HepG2 (cell line): ENCODE data around the gene PYCR2. TPM values are rescaled to one million over a fixed set of nuclear protein-coding genes. Genes with fewer than 3 reads are reported as not detected.

Experiments
- FOXA1 ChIP-seq, 2 experiments: fragments of 450-650 bp in 1 of 2; sonication (generic) in 1 of 2; formaldehyde crosslinking in 1 of 2; IDR thresholded peaks; 2 replicates each; pipeline versions ENCODE4 v1.4.0 to v1.6.1; 2016 to 2020; ENCODE audit warnings: missing genetic modification reagents in 1 of 2
- FOXK1 ChIP-seq: sonication (generic); formaldehyde crosslinking; IDR thresholded peaks from 2 replicates; pipeline ENCODE4 v1.4.0; 2020; ENCODE audit warnings: low read depth, missing genetic modification reagents, borderline replicate concordance
- HOXA7 ChIP-seq: sonication (generic); formaldehyde crosslinking; IDR thresholded peaks from 2 replicates; pipeline ENCODE4 v1.8.1; 2022; ENCODE audit warnings: mild to moderate bottlenecking, missing genetic modification reagents, moderate library complexity
- MBNL3 ChIP-seq: fragments of 250-450 bp; sonication (Bioruptor Pico); conservative IDR thresholded peaks from 2 replicates; pipeline ENCODE4 v1.8.0; 2022; ENCODE audit warnings: mild to moderate bottlenecking, inconsistent platforms
- MED8 ChIP-seq: sonication (generic); formaldehyde crosslinking; IDR thresholded peaks from 2 replicates; pipeline ENCODE4 v1.8.1; 2023; ENCODE audit warnings: mild to moderate bottlenecking, missing genetic modification reagents; ENCODE audit not compliant: insufficient replicate concordance
- MEIS2 ChIP-seq: sonication (generic); formaldehyde crosslinking; IDR thresholded peaks from 2 replicates; pipeline ENCODE4 v1.9.0; 2021; ENCODE audit warnings: mild to moderate bottlenecking, missing genetic modification reagents
- NR2C2 ChIP-seq: sonication (generic); formaldehyde crosslinking; IDR thresholded peaks from 2 replicates; pipeline ENCODE4 v1.4.0; 2020; ENCODE audit warnings: missing genetic modification reagents, mild to moderate bottlenecking, moderate library complexity, borderline replicate concordance
- SIN3B ChIP-seq: fragments of 150-350 bp; IDR thresholded peaks from 2 replicates; pipeline ENCODE4 v1.6.1; 2014; ENCODE audit warnings: low read length
- TARDBP ChIP-seq: sonication (generic); formaldehyde crosslinking; IDR thresholded peaks from 2 replicates; pipeline ENCODE4 v1.8.0; 2022; ENCODE audit warnings: mild to moderate bottlenecking, missing genetic modification reagents
- ZBTB8A ChIP-seq: sonication (generic); formaldehyde crosslinking; IDR thresholded peaks from 2 replicates; pipeline ENCODE4 v1.4.0; 2020; ENCODE audit warnings: mild to moderate bottlenecking, low read depth, missing genetic modification reagents, borderline replicate concordance
- ZNF136 ChIP-seq: sonication (generic); formaldehyde crosslinking; IDR thresholded peaks from 2 replicates; pipeline ENCODE4 v1.8.1; 2022; ENCODE audit warnings: low read depth, mild to moderate bottlenecking, moderate library complexity, missing genetic modification reagents
- ZNF34 ChIP-seq: sonication (generic); formaldehyde crosslinking; IDR thresholded peaks from 2 replicates; pipeline ENCODE4 v1.4.0; 2020; ENCODE audit warnings: mild to moderate bottlenecking, missing genetic modification reagents, borderline replicate concordance
- ZNF354B ChIP-seq: sonication (generic); formaldehyde crosslinking; IDR thresholded peaks from 2 replicates; pipeline ENCODE4 v1.8.0; 2022; ENCODE audit warnings: mild to moderate bottlenecking, missing genetic modification reagents
- ZNF782 ChIP-seq: sonication (generic); formaldehyde crosslinking; IDR thresholded peaks from 2 replicates; pipeline ENCODE4 v1.4.0; 2020; ENCODE audit warnings: missing genetic modification reagents, mild to moderate bottlenecking, borderline replicate concordance
- polyA plus RNA-seq, 8 experiments: library from polyadenylated mRNA; depleted of rRNA in 3 of 8; stranded (reverse) in 7 of 8; unstranded in 1 of 8; fragments of >200 nt; fragmentation: Illumina TruSeq in 4 of 8; extraction: Trizol in 4 of 8; gene quantifications; 2 replicates each; pipeline versions ENCODE4 v1.2.1 to v1.2.3, GENCODE V29; 2011 to 2016; ENCODE audit warnings: low read depth in 4 of 8, missing spikeins in 1 of 8, mixed read lengths in 1 of 8; ENCODE audit not compliant: insufficient read depth in 1 of 8
- total RNA-seq, 5 experiments: library from RNA; depleted of rRNA; stranded (reverse); fragments of >200 nt; fragmentation: Illumina TruSeq; extraction: Trizol; gene quantifications; 2 replicates each; pipeline ENCODE4 v1.2.3, GENCODE V29; 2016; ENCODE audit warnings: low read depth in 1 of 5
- TF ChIP-seq, protein P1 (sequence below): sonication (generic); formaldehyde crosslinking; IDR thresholded peaks from 2 replicates; pipeline ENCODE4 v1.5.1; 2020; ENCODE audit warnings: missing genetic modification reagents, mild to moderate bottlenecking, borderline replicate concordance
- TF ChIP-seq, protein P2 (sequence below): sonication (generic); formaldehyde crosslinking; IDR thresholded peaks from 2 replicates; pipeline ENCODE4; 2020; ENCODE audit warnings: missing genetic modification reagents, mild to moderate bottlenecking, borderline replicate concordance
- TF ChIP-seq, protein P3 (sequence below): sonication (generic); formaldehyde crosslinking; IDR thresholded peaks from 2 replicates; pipeline ENCODE4 v1.4.0; 2020; ENCODE audit warnings: mild to moderate bottlenecking, missing genetic modification reagents
- TF ChIP-seq, protein P4 (sequence below): sonication (generic); formaldehyde crosslinking; IDR thresholded peaks from 2 replicates; pipeline ENCODE4 v1.4.0; 2020; ENCODE audit warnings: missing genetic modification reagents, mild to moderate bottlenecking, borderline replicate concordance

Gene PYCR2
- total and polyA plus RNA-seq, 2 of the 13 experiments (the other 11 are each of a cell fraction or from before 2014, with no cell fraction given), result 47.2 to 47.8 TPM

DNA sequence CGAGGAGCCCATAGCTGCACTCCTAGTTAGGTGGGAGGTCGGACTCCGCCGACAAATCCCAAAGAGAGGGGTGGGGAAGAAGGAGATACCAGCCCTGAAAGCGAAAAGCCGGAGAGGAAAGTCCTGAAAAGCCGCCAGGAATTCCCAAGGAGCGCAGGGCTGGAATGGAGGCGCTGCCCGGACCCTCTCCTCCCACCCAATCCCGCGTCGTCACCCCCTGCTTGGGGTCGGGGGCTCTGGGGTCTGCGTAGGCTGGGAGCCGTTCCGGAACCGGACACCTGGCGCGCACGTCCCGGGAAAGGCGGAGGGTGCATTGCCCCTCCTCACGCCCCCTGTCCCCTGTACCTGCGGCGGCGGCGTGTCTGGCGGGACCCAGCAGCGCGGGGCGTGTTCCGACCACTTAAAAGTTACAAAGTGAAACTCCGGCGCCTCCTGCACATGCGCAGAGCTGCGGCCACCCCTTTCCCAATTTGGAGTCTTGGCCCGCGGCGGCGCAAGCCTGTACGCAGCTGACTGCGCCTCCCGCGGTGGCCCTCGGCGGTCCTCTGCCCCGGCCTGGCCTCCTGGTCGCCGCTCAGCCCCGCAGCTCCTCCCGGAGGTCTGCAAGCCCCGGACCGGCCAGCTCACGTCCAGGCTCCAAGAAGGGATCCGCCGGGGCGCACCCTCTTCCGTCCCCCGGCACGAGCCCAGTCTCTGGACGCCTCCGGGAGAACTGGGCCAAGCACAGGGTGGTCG is 41.9 kb downstream of the PYCR2 start, which contains the start of gene TMEM63A (continued):
- TF ChIP-seq, protein P1, sequence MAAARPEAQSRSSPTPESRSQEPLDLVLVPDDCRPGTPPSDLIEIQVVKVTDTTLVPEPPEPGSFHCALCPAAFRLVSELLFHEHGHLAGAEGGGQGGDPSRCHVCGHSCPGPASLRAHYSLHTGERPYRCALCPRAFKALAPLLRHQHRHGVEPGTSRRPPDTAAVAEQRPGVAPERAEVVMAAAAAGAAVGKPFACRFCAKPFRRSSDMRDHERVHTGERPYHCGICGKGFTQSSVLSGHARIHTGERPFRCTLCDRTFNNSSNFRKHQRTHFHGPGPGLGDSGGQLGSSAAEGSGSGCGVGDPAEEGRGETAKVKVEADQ (CRISPR knock-in tag), result no peak
- TF ChIP-seq MED8 (CRISPR knock-in tag) (peak; percentile 75), FOXA1 (IDR thresholded peaks at IDR 0.05) (no peak), FOXA1 (CRISPR knock-in tag; IDR thresholded peaks at IDR 0.05) (no peak), SIN3B (no peak), NR2C2 (CRISPR knock-in tag) (peak; percentile 48; the same call in 1 of the 2 replicates), ZNF34 (CRISPR knock-in tag) (peak; percentile 82; the same call in 1 of the 2 replicates), TARDBP (CRISPR knock-in tag) (peak; percentile 55; the same call in 1 of the 2 replicates), ZNF136 (CRISPR knock-in tag) (no peak), ZNF782 (CRISPR knock-in tag) (no peak), ZNF354B (CRISPR knock-in tag) (no peak), MEIS2 (CRISPR knock-in tag) (no peak; the same call in 1 of the 2 replicates), MBNL3 (CRISPR knock-in tag) (no peak), ZBTB8A (CRISPR knock-in tag) (peak; percentile 27; the same call in 1 of the 2 replicates), HOXA7 (CRISPR knock-in tag) (no peak), FOXK1 (no peak)
- TF ChIP-seq, protein P2, sequence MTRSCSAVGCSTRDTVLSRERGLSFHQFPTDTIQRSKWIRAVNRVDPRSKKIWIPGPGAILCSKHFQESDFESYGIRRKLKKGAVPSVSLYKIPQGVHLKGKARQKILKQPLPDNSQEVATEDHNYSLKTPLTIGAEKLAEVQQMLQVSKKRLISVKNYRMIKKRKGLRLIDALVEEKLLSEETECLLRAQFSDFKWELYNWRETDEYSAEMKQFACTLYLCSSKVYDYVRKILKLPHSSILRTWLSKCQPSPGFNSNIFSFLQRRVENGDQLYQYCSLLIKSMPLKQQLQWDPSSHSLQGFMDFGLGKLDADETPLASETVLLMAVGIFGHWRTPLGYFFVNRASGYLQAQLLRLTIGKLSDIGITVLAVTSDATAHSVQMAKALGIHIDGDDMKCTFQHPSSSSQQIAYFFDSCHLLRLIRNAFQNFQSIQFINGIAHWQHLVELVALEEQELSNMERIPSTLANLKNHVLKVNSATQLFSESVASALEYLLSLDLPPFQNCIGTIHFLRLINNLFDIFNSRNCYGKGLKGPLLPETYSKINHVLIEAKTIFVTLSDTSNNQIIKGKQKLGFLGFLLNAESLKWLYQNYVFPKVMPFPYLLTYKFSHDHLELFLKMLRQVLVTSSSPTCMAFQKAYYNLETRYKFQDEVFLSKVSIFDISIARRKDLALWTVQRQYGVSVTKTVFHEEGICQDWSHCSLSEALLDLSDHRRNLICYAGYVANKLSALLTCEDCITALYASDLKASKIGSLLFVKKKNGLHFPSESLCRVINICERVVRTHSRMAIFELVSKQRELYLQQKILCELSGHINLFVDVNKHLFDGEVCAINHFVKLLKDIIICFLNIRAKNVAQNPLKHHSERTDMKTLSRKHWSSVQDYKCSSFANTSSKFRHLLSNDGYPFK (CRISPR knock-in tag), result peak; percentile 36; the same call in 1 of the 2 replicates
- TF ChIP-seq, protein P3, sequence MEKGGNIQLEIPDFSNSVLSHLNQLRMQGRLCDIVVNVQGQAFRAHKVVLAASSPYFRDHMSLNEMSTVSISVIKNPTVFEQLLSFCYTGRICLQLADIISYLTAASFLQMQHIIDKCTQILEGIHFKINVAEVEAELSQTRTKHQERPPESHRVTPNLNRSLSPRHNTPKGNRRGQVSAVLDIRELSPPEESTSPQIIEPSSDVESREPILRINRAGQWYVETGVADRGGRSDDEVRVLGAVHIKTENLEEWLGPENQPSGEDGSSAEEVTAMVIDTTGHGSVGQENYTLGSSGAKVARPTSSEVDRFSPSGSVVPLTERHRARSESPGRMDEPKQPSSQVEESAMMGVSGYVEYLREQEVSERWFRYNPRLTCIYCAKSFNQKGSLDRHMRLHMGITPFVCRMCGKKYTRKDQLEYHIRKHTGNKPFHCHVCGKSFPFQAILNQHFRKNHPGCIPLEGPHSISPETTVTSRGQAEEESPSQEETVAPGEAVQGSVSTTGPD, result no peak; the same call in 1 of the 2 replicates
- TF ChIP-seq, protein P4, sequence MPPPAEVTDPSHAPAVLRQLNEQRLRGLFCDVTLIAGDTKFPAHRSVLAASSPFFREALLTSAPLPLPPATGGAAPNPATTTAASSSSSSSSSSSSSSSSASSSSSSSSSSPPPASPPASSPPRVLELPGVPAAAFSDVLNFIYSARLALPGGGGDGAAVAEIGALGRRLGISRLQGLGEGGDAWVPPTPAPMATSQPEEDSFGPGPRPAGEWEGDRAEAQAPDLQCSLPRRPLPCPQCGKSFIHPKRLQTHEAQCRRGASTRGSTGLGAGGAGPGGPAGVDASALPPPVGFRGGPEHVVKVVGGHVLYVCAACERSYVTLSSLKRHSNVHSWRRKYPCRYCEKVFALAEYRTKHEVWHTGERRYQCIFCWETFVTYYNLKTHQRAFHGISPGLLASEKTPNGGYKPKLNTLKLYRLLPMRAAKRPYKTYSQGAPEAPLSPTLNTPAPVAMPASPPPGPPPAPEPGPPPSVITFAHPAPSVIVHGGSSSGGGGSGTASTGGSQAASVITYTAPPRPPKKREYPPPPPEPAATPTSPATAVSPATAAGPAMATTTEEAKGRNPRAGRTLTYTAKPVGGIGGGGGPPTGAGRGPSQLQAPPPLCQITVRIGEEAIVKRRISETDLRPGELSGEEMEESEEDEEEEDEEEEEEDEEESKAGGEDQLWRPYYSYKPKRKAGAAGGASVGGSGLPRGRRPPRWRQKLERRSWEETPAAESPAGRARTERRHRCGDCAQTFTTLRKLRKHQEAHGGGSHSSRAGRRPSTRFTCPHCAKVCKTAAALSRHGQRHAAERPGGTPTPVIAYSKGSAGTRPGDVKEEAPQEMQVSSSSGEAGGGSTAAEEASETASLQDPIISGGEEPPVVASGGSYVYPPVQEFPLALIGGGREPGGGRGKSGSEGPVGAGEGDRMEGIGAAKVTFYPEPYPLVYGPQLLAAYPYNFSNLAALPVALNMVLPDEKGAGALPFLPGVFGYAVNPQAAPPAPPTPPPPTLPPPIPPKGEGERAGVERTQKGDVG (CRISPR knock-in tag), result 0 out of 2 replicates have a peak, but pooled peaks have one; percentile 28
